Measurements from ENCODE around the gene KIRREL3.

KIRREL3 gene

GRCh38 chr11:126528075-126528474 lies 472.5 kb downstream of the KIRREL3 start:
- no peak for DNase-seq (ENCODE audit: low spot score)

GRCh38 chr11:126527651-126528050 lies 472.9 kb downstream of the KIRREL3 start:
- no peak for DNase-seq (ENCODE audit: low spot score)

- no peak for DNase-seq (ENCODE audit: low spot score)
These were observed 474.1 kb downstream of the KIRREL3 start for GRCh38 chr11:126526471-126526870.

GRCh38 chr11:126525702-126526101 lies 474.9 kb downstream of the KIRREL3 start:
- no peak for DNase-seq (ENCODE audit: low spot score)

GRCh38 chr11:126525216-126525615 lies 475.4 kb downstream of the KIRREL3 start:
- DNase-seq (ENCODE audit: low spot score), result no peak

- DNase-seq (ENCODE audit: low spot score), result no peak
These were observed 476.9 kb downstream of the KIRREL3 start for GRCh38 chr11:126523441-126524205.

- no peak for DNase-seq (ENCODE audit: low spot score)
These were observed 478.0 kb downstream of the KIRREL3 start for GRCh38 chr11:126522606-126523005.

- DNase-seq (ENCODE audit: low spot score), result no peak
These were observed 478.4 kb downstream of the KIRREL3 start for GRCh38 chr11:126522152-126522551.

GRCh38 chr11:126521196-126521595 lies 479.4 kb downstream of the KIRREL3 start:
- no peak for DNase-seq (ENCODE audit: low spot score)

- no peak for DNase-seq (ENCODE audit: low spot score)
These were observed 480.5 kb downstream of the KIRREL3 start for GRCh38 chr11:126519764-126520734.

- no peak for DNase-seq (ENCODE audit: low spot score)
These were observed 481.4 kb downstream of the KIRREL3 start for GRCh38 chr11:126518972-126519690.

- no peak for DNase-seq (ENCODE audit: low spot score)
These were observed 482.2 kb downstream of the KIRREL3 start for GRCh38 chr11:126518071-126518971.

- no peak for DNase-seq (ENCODE audit: low spot score)
These were observed 485.1 kb downstream of the KIRREL3 start for GRCh38 chr11:126515501-126515900.

GRCh38 chr11:126514061-126514693 lies 486.4 kb downstream of the KIRREL3 start:
- no peak for DNase-seq (ENCODE audit: low spot score)

GRCh38 chr11:126512741-126513715 lies 487.5 kb downstream of the KIRREL3 start:
- no peak for DNase-seq (ENCODE audit: low spot score)

- no peak for DNase-seq (ENCODE audit: low spot score)
These were observed 488.3 kb downstream of the KIRREL3 start for GRCh38 chr11:126512251-126512650.

- DNase-seq (ENCODE audit: low spot score), result no peak
These were observed 489.0 kb downstream of the KIRREL3 start for GRCh38 chr11:126511475-126512115.

GRCh38 chr11:126510621-126511370 lies 489.8 kb downstream of the KIRREL3 start:
- no peak for DNase-seq (ENCODE audit: low spot score)
